AG04450 (cell line): ENCODE results near the gene LCE5A. TPM values are rescaled to one million over a fixed set of nuclear protein-coding genes. Genes with fewer than 3 reads are reported as not detected.
A peak's percentile ranks its signal among the peaks of the same experiment; 100 is the strongest.

ENCODE experiments used
- CTCF ChIA-PET: fragments of 300-600, 350-600 bp; formaldehyde crosslinking; extraction: SDS; loops from one replicate; lab custom pipeline; 2022; ENCODE audit warnings: antibody characterized with exemption, inconsistent platforms; lab: Charles Lee
- POLR2A ChIA-PET: fragments of 350-600 bp; formaldehyde crosslinking; extraction: SDS; loops from one replicate; lab custom pipeline; 2021; ENCODE audit warnings: antibody characterized with exemption, inconsistent platforms; lab: Yijun Ruan, JAX
- DNase-seq: peaks from one replicate; pipeline ENCODE4 v3.0.0-alpha.2; 2011; ENCODE audit warnings: low read depth, low spot score
- H3K27ac ChIP-seq: one replicate; pipeline ENCODE4 v1.5.1; 2012; ENCODE audit warnings: low read depth, low read length, control low read depth
- H3K27me3 ChIP-seq: one replicate; pipeline ENCODE4 v1.6.0; 2012; ENCODE audit warnings: low read length; ENCODE audit not compliant: control insufficient read depth, insufficient read depth
- H3K4me3 ChIP-seq: 2 replicates; pipeline ENCODE4 v1.5.1; 2011; ENCODE audit warnings: mild to moderate bottlenecking, low read depth, low read length, control low read depth
- H3K9me3 ChIP-seq: 2 replicates; pipeline ENCODE4 v1.5.1; 2012; ENCODE audit warnings: low read length; ENCODE audit not compliant: control insufficient read depth, insufficient read depth
- polyA minus RNA-seq: library from RNA; depleted of rRNA, polyadenylated mRNA; stranded (reverse); fragments of >200 nt; gene quantifications from 2 replicates; pipeline ENCODE4 v1.2.3, GENCODE V29; 2011; rRNA and poly(A)+ RNA removed
- polyA plus RNA-seq: library from polyadenylated mRNA; depleted of rRNA; stranded (reverse); fragments of >200 nt; gene quantifications from 2 replicates; pipeline ENCODE4 v1.2.3, GENCODE V29; 2011; rRNA removed
- TF ChIP-seq, protein P1 (sequence below): IDR thresholded peaks from 2 replicates; pipeline ENCODE4 v1.5.1; 2011; ENCODE audit warnings: low read depth, low read length, control low read depth, inconsistent platforms

LCE5A gene, protein sequence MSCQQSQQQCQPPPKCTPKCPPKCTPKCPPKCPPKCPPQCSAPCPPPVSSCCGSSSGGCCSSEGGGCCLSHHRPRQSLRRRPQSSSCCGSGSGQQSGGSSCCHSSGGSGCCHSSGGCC
- polyA plus RNA-seq (not detected in 2 replicates), polyA minus RNA-seq (not detected in 2 replicates)

DNA sequence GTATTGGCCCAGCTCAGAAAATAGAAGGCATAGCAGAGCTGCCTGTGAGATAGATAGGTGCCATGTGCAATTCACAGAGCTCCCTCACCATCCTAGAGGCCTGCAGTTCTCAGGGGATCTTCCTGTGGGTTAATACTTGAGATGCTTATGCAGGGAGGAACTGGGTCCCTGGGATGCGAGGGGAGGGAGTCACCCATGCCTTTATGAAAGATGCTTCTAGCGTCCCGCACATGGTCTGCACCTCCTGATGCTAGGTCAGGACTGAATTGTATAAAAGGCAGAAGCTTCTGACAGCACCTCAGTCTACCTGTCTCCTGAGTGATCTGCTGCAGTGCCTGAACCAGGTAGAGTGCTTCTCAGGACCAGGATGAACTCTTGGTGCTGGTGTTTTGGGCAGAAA lies at the start of gene LCE5A:
Gene LCE5A (plus strand): TSS at position 301 of the 400 bp plus-strand sequence. CDS start 732 bp downstream, outside the sequence.
- ChIA-PET CTCF (no interaction called here), POLR2A (no interaction called here)
- TF ChIP-seq, protein P1, sequence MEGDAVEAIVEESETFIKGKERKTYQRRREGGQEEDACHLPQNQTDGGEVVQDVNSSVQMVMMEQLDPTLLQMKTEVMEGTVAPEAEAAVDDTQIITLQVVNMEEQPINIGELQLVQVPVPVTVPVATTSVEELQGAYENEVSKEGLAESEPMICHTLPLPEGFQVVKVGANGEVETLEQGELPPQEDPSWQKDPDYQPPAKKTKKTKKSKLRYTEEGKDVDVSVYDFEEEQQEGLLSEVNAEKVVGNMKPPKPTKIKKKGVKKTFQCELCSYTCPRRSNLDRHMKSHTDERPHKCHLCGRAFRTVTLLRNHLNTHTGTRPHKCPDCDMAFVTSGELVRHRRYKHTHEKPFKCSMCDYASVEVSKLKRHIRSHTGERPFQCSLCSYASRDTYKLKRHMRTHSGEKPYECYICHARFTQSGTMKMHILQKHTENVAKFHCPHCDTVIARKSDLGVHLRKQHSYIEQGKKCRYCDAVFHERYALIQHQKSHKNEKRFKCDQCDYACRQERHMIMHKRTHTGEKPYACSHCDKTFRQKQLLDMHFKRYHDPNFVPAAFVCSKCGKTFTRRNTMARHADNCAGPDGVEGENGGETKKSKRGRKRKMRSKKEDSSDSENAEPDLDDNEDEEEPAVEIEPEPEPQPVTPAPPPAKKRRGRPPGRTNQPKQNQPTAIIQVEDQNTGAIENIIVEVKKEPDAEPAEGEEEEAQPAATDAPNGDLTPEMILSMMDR: no peak
- peaks cover 9% of the 10 kb centered on the region for H3K9me3 ChIP-seq
- H3K27ac ChIP-seq: no peak within 1 kb of the TSS
- H3K4me3 ChIP-seq: no peak within 1 kb of the TSS
- H3K27me3 ChIP-seq: no peaks in the 10 kb centered on the region
- DNase-seq: no peak

DNA sequence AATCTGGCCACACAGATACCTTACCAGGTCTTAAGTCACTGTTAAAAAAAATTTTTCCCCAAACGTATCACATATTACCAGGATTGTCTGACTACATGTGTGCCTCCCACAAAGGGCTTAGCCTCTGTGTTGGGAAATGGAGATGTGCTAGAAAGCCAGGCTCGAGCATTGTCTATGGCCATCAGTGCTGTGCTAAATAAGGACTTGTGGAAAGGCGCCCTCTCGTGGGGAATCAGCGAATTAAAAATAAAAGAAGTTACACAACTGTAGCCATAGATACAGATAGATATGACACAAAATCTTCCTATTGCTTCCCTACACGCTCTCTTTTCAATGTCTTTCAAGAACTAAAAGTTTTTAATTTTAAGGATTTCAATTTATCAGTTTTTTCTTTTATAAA lies 49.1 kb upstream of the LCE5A start:
- H3K9me3 ChIP-seq: peaks cover 5% of the 10 kb centered on the region; the same call in 1 of the 2 replicates
- no peak overlapping the region for H3K27ac ChIP-seq
- POLR2A ChIA-PET: no interaction called here
- DNase-seq: no peak
- TF ChIP-seq, protein P1: peak; percentile 33
- no peak overlapping the region for H3K4me3 ChIP-seq
- CTCF ChIA-PET: interaction anchor here (0.8 kb wide), 1 partner anchor 10 kb away, joined by 3 read pairs; no protein-coding TSS in a partner anchor
- no peaks in the 10 kb centered on the region for H3K27me3 ChIP-seq

DNA sequence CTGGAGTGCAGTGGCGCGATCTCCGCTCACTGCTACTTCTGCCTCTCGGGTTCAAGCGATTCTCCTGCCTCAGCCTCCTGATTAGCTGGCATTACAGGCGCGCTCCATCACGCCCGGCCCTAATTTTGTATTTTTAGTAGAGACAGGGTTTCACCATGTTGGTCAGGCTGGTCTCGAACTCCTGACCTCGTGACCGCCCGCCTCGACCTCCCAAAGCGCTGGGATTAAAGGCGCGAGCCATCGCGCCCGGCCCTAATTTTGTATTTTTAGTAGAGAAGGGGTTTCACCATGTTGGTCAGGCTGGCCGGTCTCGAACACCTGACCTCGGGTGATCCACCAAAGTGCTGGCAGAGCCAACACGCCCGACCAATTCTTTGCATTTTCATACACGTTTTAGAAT lies 48.0 kb upstream of the LCE5A start:
- TF ChIP-seq, protein P1: no peak
- no peak overlapping the region for H3K4me3 ChIP-seq
- CTCF ChIA-PET: no interaction called here
- H3K27me3 ChIP-seq: no peaks in the 10 kb centered on the region
- no peak overlapping the region for H3K27ac ChIP-seq
- POLR2A ChIA-PET: no interaction called here
- peaks cover 5% of the 10 kb centered on the region; the same call in 1 of the 2 replicates for H3K9me3 ChIP-seq
- no peak for DNase-seq

DNA sequence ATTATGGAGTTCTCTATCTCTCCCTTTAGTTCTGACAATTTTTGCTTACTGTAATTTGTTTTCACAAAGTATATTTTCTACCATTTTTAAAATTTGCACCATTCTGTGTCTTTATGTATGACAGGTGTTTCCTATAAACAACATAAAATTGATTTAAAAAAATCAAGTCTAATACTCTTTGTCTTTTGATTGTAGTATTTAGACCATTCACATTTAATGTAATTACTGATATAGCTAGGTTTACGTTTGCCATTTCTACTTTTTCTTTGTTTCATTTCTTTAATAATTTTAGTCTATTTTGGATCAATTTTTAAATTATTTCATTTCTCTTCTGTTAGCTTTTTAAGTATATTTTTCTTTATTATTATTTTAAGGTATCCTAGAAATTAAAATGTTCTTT lies 44.4 kb upstream of the LCE5A start:
- H3K27ac ChIP-seq: no peak overlapping the region
- H3K9me3 ChIP-seq: peaks cover 5% of the 10 kb centered on the region; the same call in 1 of the 2 replicates
- TF ChIP-seq, protein P1: no peak
- H3K4me3 ChIP-seq: no peak overlapping the region
- H3K27me3 ChIP-seq: no peaks in the 10 kb centered on the region
- ChIA-PET POLR2A (no interaction called here), CTCF (no interaction called here)
- DNase-seq: no peak

DNA sequence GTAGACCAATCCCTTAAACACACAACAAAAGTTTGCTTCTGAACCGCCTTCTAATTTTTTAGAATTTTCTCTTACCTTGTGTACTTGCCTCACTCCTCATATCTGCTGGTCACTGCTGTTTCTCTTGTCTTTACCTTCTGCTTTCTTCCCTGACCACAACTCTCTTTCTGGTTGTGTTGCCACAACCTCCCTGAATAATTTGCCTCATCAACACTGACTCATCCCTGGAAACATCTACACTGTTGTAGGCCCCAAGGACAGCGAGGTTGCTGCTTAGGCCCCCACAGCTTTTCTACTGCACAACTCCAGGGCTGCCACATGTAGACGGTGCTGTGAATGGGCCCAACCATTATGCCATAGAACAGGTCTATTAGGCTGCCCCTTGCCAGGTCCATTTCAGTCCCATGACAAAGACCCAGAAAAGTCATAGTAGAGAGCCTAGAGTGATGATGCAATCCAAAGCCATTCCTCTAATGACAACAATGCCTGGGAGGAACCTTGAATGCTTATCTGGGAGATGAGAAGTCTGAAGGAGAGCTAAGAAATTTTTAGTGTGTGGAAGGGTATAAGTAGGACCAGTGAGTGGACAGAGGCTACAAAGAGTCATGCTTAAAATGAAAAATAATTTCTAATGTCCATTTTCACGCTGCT lies 36.6 kb upstream of the LCE5A start:
- no peaks in the 10 kb centered on the region for H3K27me3 ChIP-seq
- DNase-seq: no peak
- ChIA-PET POLR2A (no interaction called here), CTCF (interaction anchor here (1.0 kb wide), 1 partner anchor 15 kb away, joined by 4 read pairs; no protein-coding TSS in a partner anchor)
- peaks cover 15% of the 10 kb centered on the region for H3K9me3 ChIP-seq
- no peak overlapping the region for H3K4me3 ChIP-seq
- TF ChIP-seq, protein P1: no peak
- no peak overlapping the region for H3K27ac ChIP-seq
